K562 (cell line): ENCODE measurements around the gene ACBD3. TPM values are rescaled to one million over a fixed set of nuclear protein-coding genes. Genes with fewer than 3 reads are reported as not detected.

ENCODE experiments used
- ATAC-seq: fragments of 200-7000 bp; cut with Tn5 transposase; 3 replicates; pipeline ENCODE4 v1.9.1; 2020; ENCODE audit warnings: moderate library complexity
- BruUV-seq: library from RNA; stranded (reverse); fragments of 400-500 nt; replicated peaks from 2 replicates; lab custom pipeline; 2021; lab: Mats Ljungman, UMichigan
- CTCF ChIA-PET: fragments of 300-600 bp; formaldehyde crosslinking; extraction: SDS; loops from one replicate; lab custom pipeline; 2021; ENCODE audit warnings: low intra/inter-chr PET ratio; lab: Yijun Ruan, JAX
- POLR2A ChIA-PET: fragments of 300-600, 350-650 bp; sonication (Branson Sonifier 250); formaldehyde crosslinking; extraction: SDS; loops from one replicate; lab custom pipeline; 2021; ENCODE audit warnings: antibody characterized with exemption, inconsistent platforms; lab: Yijun Ruan, JAX
- DNase-seq, 4 experiments: peaks; one replicate each; pipeline versions ENCODE4 v3.0.0 to v3.0.0-alpha.2; 2011 to 2018; ENCODE audit warnings: low spot score in 3 of 4, mixed read lengths in 3 of 4; ENCODE audit errors: extremely low read depth in 1 of 4
- FAIRE-seq: peaks from 2 replicates; lab custom pipeline; 2011; peaks lifted over from hg19 to GRCh38; lab: Jason Lieb, UNC
- H2AFZ ChIP-seq: 2 replicates; pipeline ENCODE4 v1.6.0; 2011; ENCODE audit warnings: low read depth, low read length, control low read depth, inconsistent platforms
- H3K27ac ChIP-seq: fragments of 200-600 bp; 3 replicates; pipeline ENCODE4 v1.8.0; 2011; ENCODE audit warnings: low read depth, mild to moderate bottlenecking, control low read depth, inconsistent platforms, low read length, moderate library complexity, mixed read lengths; ENCODE audit errors: extremely low read depth
- H3K27me3 ChIP-seq, 2 experiments: fragments of 300-600 bp in 1 of 2; 2 replicates in 1 of 2; 3 replicates in 1 of 2; pipeline versions ENCODE4 v1.6.0 to v1.8.0; 2011; ENCODE audit warnings: inconsistent platforms in 2 of 2, low read length in 2 of 2, mild to moderate bottlenecking in 1 of 2, mixed read lengths in 1 of 2, moderate library complexity in 1 of 2; ENCODE audit not compliant: control insufficient read depth in 2 of 2, insufficient read depth in 2 of 2
- H3K36me3 ChIP-seq: fragments of 300-600 bp; 3 replicates; pipeline ENCODE4 v1.8.0; 2011; ENCODE audit warnings: mild to moderate bottlenecking, low read length, inconsistent platforms; ENCODE audit not compliant: control insufficient read depth, insufficient read depth
- H3K4me1 ChIP-seq, 2 experiments: fragments of 200-600 bp in 1 of 2; replicated peaks in 1 of 2; 2 replicates in 1 of 2; 3 replicates in 1 of 2; pipeline versions ENCODE4 v1.5.1 to v1.8.0; 2011; ENCODE audit warnings: inconsistent platforms in 2 of 2, low read length in 2 of 2, mild to moderate bottlenecking in 1 of 2, mixed read lengths in 1 of 2, moderate library complexity in 1 of 2; ENCODE audit not compliant: control insufficient read depth in 2 of 2, insufficient read depth in 2 of 2
- H3K4me2 ChIP-seq: 2 replicates; pipeline ENCODE4 v1.6.1; 2011; ENCODE audit warnings: low read length, control low read depth, inconsistent platforms, mixed read lengths; ENCODE audit not compliant: insufficient read depth
- H3K4me3 ChIP-seq: fragments of 200-600 bp; sonication (generic), shearing (Covaris generic); 2 replicates; pipeline ENCODE4 v1.5.1; 2016; ENCODE audit warnings: control low read depth, inconsistent platforms
- H3K79me2 ChIP-seq: fragments of 200-600 bp; 3 replicates; pipeline ENCODE4 v1.8.0; 2011; ENCODE audit warnings: low read length, inconsistent platforms; ENCODE audit not compliant: control insufficient read depth, insufficient read depth
- H3K9ac ChIP-seq, 2 experiments: 2 replicates each; pipeline versions ENCODE4 v1.6.0 to v1.6.1; 2011; ENCODE audit warnings: low read depth in 2 of 2, low read length in 2 of 2, control low read depth in 1 of 2, inconsistent platforms in 1 of 2, mild to moderate bottlenecking in 1 of 2, mixed read lengths in 1 of 2; ENCODE audit not compliant: insufficient read depth in 1 of 2
- H3K9me1 ChIP-seq: one replicate; pipeline ENCODE4 v1.6.0; 2011; ENCODE audit warnings: inconsistent platforms, mild to moderate bottlenecking, low read length, moderate library complexity; ENCODE audit not compliant: control insufficient read depth, insufficient read depth
- H3K9me3 ChIP-seq: replicated peaks from 2 replicates; pipeline ENCODE4 v1.5.1; 2011; ENCODE audit warnings: low read depth, low read length, inconsistent platforms; ENCODE audit not compliant: control insufficient read depth, insufficient read depth
- H4K20me1 ChIP-seq: replicated peaks from 2 replicates; pipeline ENCODE4 v1.6.1; 2011; ENCODE audit warnings: low read length, inconsistent platforms, mixed read lengths; ENCODE audit not compliant: control insufficient read depth, insufficient read depth
- CEBPG ChIP-seq, 3 experiments: fragments of 200-800 bp in 1 of 3; sonication (Bioruptor generic) in 1 of 3; sonication (generic) in 1 of 3; formaldehyde crosslinking in 1 of 3; IDR thresholded peaks in 2 of 3; conservative IDR thresholded peaks in 1 of 3; 2 replicates each; pipeline versions ENCODE4 v1.6.1 to v1.8.0; 2016 to 2022; ENCODE audit warnings: missing compliant biosample characterization in 2 of 3, missing genetic modification characterization in 2 of 3, mild to moderate bottlenecking in 1 of 3, missing genetic modification reagents in 1 of 3
- E2F5 ChIP-seq: sonication (generic); formaldehyde crosslinking; IDR thresholded peaks from 2 replicates; pipeline ENCODE4 v1.8.0; 2022; ENCODE audit warnings: mild to moderate bottlenecking, missing genetic modification reagents
- MCM3 ChIP-seq: fragments of 450-650 bp; IDR thresholded peaks from 2 replicates; pipeline ENCODE4 v1.6.1; 2016
- MLLT1 ChIP-seq, 2 experiments: fragments of 450-650 bp; IDR thresholded peaks; 2 replicates each; pipeline ENCODE4 v1.6.1; 2016
- PATZ1 ChIP-seq: fragments of 250-450 bp; sonication (Bioruptor Pico); IDR thresholded peaks from 2 replicates; pipeline ENCODE4 v1.5.0; 2020; ENCODE audit warnings: mild to moderate bottlenecking, borderline replicate concordance
- PML ChIP-seq: IDR thresholded peaks from 2 replicates; pipeline ENCODE4 v1.6.1; 2012; ENCODE audit warnings: low read length, inconsistent platforms
- RAD21 ChIP-seq, 2 experiments: fragments of 250-450 bp in 1 of 2; fragments of 450-650 bp in 1 of 2; sonication (Bioruptor Pico) in 1 of 2; formaldehyde crosslinking in 1 of 2; IDR thresholded peaks in 1 of 2; conservative IDR thresholded peaks in 1 of 2; 2 replicates each; pipeline versions ENCODE4 v1.4.0 to v1.8.0; 2020 to 2022; ENCODE audit warnings: mild to moderate bottlenecking in 2 of 2, moderate library complexity in 1 of 2
- ZNF551 ChIP-seq: fragments of 250-450 bp; sonication (Bioruptor Pico); IDR thresholded peaks from 2 replicates; pipeline ENCODE4 v1.5.0; 2021; ENCODE audit warnings: mild to moderate bottlenecking, moderate library complexity
- ZNF764 ChIP-seq: fragments of 250-450 bp; sonication (Bioruptor Pico); IDR thresholded peaks from 2 replicates; pipeline ENCODE4 v1.4.0; 2020; ENCODE audit warnings: low read depth, mild to moderate bottlenecking, moderate library complexity
- WGBS: fragments of 100-300 bp; shearing (Covaris generic); methylation state at CpG from one replicate; pipeline ENCODE4 v1.1.6; 2016; ENCODE audit warnings: low coverage, mixed read lengths; ENCODE audit not compliant: insufficient coverage; ENCODE audit errors: missing lambda C conversion rate; 5-methylcytosine and 5-hydroxymethylcytosine counted together
- in situ Hi-C: fragments of 300-500 bp; cut with MboI; formaldehyde crosslinking; loops from 4 replicates; pipeline ENCODE4 v1.15.0; 2018; ENCODE audit warnings: inconsistent platforms, mixed read lengths
- intact Hi-C: fragments of 100-400 bp; cut with micrococcal nuclease; formaldehyde crosslinking; loops from 2 replicates; pipeline ENCODE4 v1.14.2; 2022
- polyA plus RNA-seq, 8 experiments: library from polyadenylated mRNA; depleted of rRNA in 4 of 8; stranded (reverse) in 5 of 8; unstranded in 3 of 8; fragments of >200 nt; fragmentation: Nextera tagmentation in 2 of 8; fragmentation: Illumina TruSeq in 1 of 8; extraction: Ambion mirVana in 2 of 8; extraction: Trizol in 1 of 8; gene quantifications; 2 replicates each; pipeline versions ENCODE4 v1.2.1 to v1.2.3, GENCODE V29; 2011 to 2014; ENCODE audit warnings: inconsistent platforms in 1 of 8, missing spikeins in 1 of 8
- total RNA-seq, 7 experiments: library from RNA; depleted of rRNA in 6 of 7; stranded (reverse); fragments of >200 nt in 6 of 7; fragmentation: Illumina TruSeq in 2 of 7; extraction: Trizol in 2 of 7; gene quantifications; 2 replicates each; pipeline versions ENCODE4 v1.2.1 to v1.2.3, GENCODE V29; 2011 to 2021; ENCODE audit warnings: low replicate concordance in 1 of 7
- TF ChIP-seq, protein P1 (sequence below): fragments of 200-800 bp; sonication (Bioruptor generic); IDR thresholded peaks from 2 replicates; pipeline ENCODE4 v1.6.1; 2016; ENCODE audit warnings: missing genetic modification characterization, missing compliant biosample characterization

ACBD3 gene
- total and polyA plus RNA-seq, 9 of the 15 experiments (the other 6 are each of a cell fraction or from before 2014, with no cell fraction given): 11.1 to 36.7 (median 26.9) TPM

DNA sequence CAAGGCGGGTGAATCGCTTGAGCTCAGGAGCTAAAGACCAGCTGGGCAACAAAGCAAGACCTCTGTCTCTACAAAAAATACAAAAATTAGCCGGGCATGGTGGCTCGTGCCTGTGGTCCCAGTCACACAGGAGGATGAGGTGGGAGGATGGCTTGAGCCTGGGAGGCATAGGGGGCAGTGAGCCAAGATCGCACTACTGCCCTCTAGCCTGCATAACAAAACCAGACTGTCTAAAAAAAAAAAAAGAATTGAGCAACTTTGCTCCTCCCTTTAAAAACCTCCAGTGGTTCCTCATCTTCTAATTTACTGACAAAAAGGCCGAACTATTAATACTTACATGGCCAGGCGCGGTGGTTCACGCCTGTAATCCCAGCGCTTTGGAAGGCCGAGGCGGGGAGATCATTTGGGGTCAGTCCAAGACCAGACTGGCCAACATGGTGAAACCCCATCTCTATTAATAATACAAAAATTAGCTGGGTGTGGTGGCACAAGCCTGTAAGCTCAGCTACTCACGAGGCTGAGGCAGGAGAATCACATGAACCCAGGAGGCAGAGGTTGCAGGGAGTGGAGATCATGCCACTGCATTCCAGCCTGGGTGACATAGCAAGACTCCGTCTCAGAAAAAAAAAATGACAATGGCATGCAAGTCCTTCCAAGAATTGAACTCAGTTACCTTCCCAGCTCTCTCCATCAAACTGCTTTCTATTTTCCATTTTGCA, 4.4 kb downstream of the ACBD3 start:
- H3K9me1 ChIP-seq: no peaks in the 10 kb centered on the region
- 29% methylated on average over 14 of the region's 14 CpGs for WGBS
- H3K27ac ChIP-seq: no peak overlapping the region
- ATAC-seq (peak; percentile 59), DNase-seq (peak in 2 of 4 experiments; percentile 46 to 79), FAIRE-seq (peak; percentile 55)
- CTCF ChIA-PET: no interaction called here
- H3K4me2 ChIP-seq: peak overlapping the region; percentile 28; the same call in 1 of the 2 replicates
- peaks cover 47% of the 10 kb centered on the region; the same call in 2 of the 3 replicates for H3K36me3 ChIP-seq
- no TSS peak for BruUV-seq
- no peak overlapping the region for H3K4me3 ChIP-seq
- H2AFZ ChIP-seq: no peak overlapping the region
- in situ Hi-C loops: no loop called here
- POLR2A ChIA-PET: interaction anchor here (0.6 to 1.9 kb wide), 10 partner anchors 10 to 224 kb away, joined by 3 to 4 read pairs (median 4); no protein-coding TSS in a partner anchor
- no peak overlapping the region for H3K9ac ChIP-seq
- no peaks in the 10 kb centered on the region for H3K27me3 ChIP-seq
- H3K4me1 ChIP-seq: peaks cover 12 to 19% of the 10 kb centered on the region in 2 experiments
- H4K20me1 ChIP-seq: peaks cover 22% of the 10 kb centered on the region
- peaks cover 92% of the 10 kb centered on the region for H3K79me2 ChIP-seq
- intact Hi-C loops: no loop called here
- H3K9me3 ChIP-seq: no peaks in the 10 kb centered on the region
- no peak for TF ChIP-seq E2F5 (CRISPR knock-in tag)
- TF ChIP-seq, protein P1, sequence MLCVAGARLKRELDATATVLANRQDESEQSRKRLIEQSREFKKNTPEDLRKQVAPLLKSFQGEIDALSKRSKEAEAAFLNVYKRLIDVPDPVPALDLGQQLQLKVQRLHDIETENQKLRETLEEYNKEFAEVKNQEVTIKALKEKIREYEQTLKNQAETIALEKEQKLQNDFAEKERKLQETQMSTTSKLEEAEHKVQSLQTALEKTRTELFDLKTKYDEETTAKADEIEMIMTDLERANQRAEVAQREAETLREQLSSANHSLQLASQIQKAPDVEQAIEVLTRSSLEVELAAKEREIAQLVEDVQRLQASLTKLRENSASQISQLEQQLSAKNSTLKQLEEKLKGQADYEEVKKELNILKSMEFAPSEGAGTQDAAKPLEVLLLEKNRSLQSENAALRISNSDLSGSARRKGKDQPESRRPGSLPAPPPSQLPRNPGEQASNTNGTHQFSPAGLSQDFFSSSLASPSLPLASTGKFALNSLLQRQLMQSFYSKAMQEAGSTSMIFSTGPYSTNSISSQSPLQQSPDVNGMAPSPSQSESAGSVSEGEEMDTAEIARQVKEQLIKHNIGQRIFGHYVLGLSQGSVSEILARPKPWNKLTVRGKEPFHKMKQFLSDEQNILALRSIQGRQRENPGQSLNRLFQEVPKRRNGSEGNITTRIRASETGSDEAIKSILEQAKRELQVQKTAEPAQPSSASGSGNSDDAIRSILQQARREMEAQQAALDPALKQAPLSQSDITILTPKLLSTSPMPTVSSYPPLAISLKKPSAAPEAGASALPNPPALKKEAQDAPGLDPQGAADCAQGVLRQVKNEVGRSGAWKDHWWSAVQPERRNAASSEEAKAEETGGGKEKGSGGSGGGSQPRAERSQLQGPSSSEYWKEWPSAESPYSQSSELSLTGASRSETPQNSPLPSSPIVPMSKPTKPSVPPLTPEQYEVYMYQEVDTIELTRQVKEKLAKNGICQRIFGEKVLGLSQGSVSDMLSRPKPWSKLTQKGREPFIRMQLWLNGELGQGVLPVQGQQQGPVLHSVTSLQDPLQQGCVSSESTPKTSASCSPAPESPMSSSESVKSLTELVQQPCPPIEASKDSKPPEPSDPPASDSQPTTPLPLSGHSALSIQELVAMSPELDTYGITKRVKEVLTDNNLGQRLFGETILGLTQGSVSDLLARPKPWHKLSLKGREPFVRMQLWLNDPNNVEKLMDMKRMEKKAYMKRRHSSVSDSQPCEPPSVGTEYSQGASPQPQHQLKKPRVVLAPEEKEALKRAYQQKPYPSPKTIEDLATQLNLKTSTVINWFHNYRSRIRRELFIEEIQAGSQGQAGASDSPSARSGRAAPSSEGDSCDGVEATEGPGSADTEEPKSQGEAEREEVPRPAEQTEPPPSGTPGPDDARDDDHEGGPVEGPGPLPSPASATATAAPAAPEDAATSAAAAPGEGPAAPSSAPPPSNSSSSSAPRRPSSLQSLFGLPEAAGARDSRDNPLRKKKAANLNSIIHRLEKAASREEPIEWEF (CRISPR knock-in tag): no peak
- no peak for TF ChIP-seq ZNF551 (CRISPR knock-in tag)
- TF ChIP-seq PML: no peak
- peak; percentile 73 for TF ChIP-seq CEBPG (CRISPR knock-in tag; IDR thresholded peaks at IDR 0.05)
- TF ChIP-seq CEBPG (tag; conservative IDR thresholded peaks at IDR 0.05 in 1 of 2, IDR thresholded peaks at IDR 0.05 in 1 of 2): peak; percentile 80 to 94
- no peak for TF ChIP-seq ZNF764 (CRISPR knock-in tag)
- TF ChIP-seq RAD21 (CRISPR knock-in tag; conservative IDR thresholded peaks at IDR 0.05 in 1 of 2, IDR thresholded peaks at IDR 0.05 in 1 of 2): peak in 1 of 2 experiments; percentile 21; a peak in 1 of 4 replicates
- no peak for TF ChIP-seq MCM3
- TF ChIP-seq MLLT1 (IDR thresholded peaks at IDR 0.05): 0 out of 4 replicates have a peak, but pooled peaks of 1 of the 2 experiments have one; percentile 33
- TF ChIP-seq PATZ1 (CRISPR knock-in tag): no peak
